Right renal pelvis (tissue), 4 donors: ENCODE results near the gene LDLRAD3. TPM values are rescaled to one million over a fixed set of nuclear protein-coding genes. Genes with fewer than 3 reads are reported as not detected.

Experiments used
- DNase-seq, 4 donors: peaks; one replicate each; pipeline ENCODE4 v3.0.0-alpha.2; 2013; ENCODE audit warnings: low read depth in 4 of 4, low spot score in 3 of 4, missing footprints in 1 of 4
- polyA plus RNA-seq, 4 donors: library from polyadenylated mRNA; unstranded; fragments of 120-200 nt; gene quantifications; one replicate each; pipeline ENCODE4 v1.2.1, GENCODE V29; 2013; ENCODE audit not compliant: insufficient read length in 4 of 4

The LDLRAD3 gene
- polyA plus RNA-seq, 4 donors: 23.7 to 27.8 (median 27.0) TPM

GRCh38 chr11:36118084-36118483 lies 174.2 kb downstream of the LDLRAD3 start:
- DNase-seq: no peak

- no peak for DNase-seq
These were observed 175.4 kb downstream of the LDLRAD3 start for GRCh38 chr11:36119300-36119699.

- DNase-seq: no peak
These were observed 177.2 kb downstream of the LDLRAD3 start for GRCh38 chr11:36121054-36121453.

GRCh38 chr11:36122671-36123070 lies 178.8 kb downstream of the LDLRAD3 start:
- no peak for DNase-seq

- DNase-seq: no peak
These were observed 179.7 kb downstream of the LDLRAD3 start for GRCh38 chr11:36123336-36124101.

- DNase-seq: no peak
These were observed 182.8 kb downstream of the LDLRAD3 start for GRCh38 chr11:36126678-36127077.

GRCh38 chr11:36127550-36127949 lies 183.7 kb downstream of the LDLRAD3 start:
- DNase-seq: no peak

GRCh38 chr11:36129955-36130354 lies 186.1 kb downstream of the LDLRAD3 start:
- no peak for DNase-seq

GRCh38 chr11:36130401-36130800 lies 186.5 kb downstream of the LDLRAD3 start:
- DNase-seq: no peak

GRCh38 chr11:36131721-36132397 lies 188.0 kb downstream of the LDLRAD3 start:
- no peak for DNase-seq

- no peak for DNase-seq
These were observed 189.1 kb downstream of the LDLRAD3 start for GRCh38 chr11:36132940-36133339.

- no peak for DNase-seq
These were observed 191.2 kb downstream of the LDLRAD3 start for GRCh38 chr11:36135076-36135475.

GRCh38 chr11:36139767-36140166 lies 195.9 kb downstream of the LDLRAD3 start:
- no peak for DNase-seq

- no peak for DNase-seq
These were observed 197.5 kb downstream of the LDLRAD3 start for GRCh38 chr11:36141196-36141953.

GRCh38 chr11:36141956-36142355 lies 198.1 kb downstream of the LDLRAD3 start:
- DNase-seq: no peak

- DNase-seq: no peak
These were observed 198.6 kb downstream of the LDLRAD3 start for GRCh38 chr11:36142439-36142838.

- DNase-seq: no peak
These were observed 199.0 kb downstream of the LDLRAD3 start for GRCh38 chr11:36142879-36143278.

- DNase-seq: no peak
These were observed 202.6 kb downstream of the LDLRAD3 start for GRCh38 chr11:36146437-36146836.

- DNase-seq: no peak
These were observed 203.6 kb downstream of the LDLRAD3 start for GRCh38 chr11:36147491-36147890.

- DNase-seq: no peak
These were observed 204.8 kb downstream of the LDLRAD3 start for GRCh38 chr11:36148701-36149100.

- DNase-seq: no peak
These were observed 205.8 kb downstream of the LDLRAD3 start for GRCh38 chr11:36149538-36150242.
